GM19328 (cell line): ENCODE results near the gene XAGE1B.
"Not testable (repeated sequence)": the region's sequence is repeated elsewhere in the genome, so short reads cannot be mapped to it uniquely, and the experiment has no call there.

Experiments
- ATAC-seq: cut with Tn5 transposase; IDR thresholded peaks from one replicate; pipeline ENCODE4 v1.9.1; 2021; ENCODE audit warnings: mild to moderate bottlenecking, moderate library complexity; ENCODE audit not compliant: unreplicated experiment

Gene XAGE1B, protein sequence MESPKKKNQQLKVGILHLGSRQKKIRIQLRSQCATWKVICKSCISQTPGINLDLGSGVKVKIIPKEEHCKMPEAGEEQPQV

DNA sequence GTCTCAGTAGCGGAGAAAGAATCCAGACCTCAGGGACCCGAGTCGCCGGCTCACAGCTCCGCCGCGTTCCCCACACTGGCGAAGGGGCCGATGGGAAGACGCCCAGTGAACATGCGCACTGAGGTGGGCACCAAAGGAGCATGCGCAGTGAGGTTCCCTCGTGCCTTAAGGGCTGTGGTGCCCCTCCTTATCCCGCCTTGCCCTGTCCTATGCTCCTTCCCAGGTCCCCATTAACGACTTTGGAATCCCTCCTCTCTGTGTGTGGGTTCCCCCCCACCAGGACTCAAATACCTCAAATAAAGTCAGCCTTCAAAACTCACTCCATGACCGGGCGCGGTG lies at the start of gene XAGE1B:
Gene XAGE1B (minus strand): TSS at position 77 of the 339 bp plus-strand sequence. CDS start 1,536 bp downstream, outside the sequence.
- not testable (repeated sequence) for ATAC-seq

- ATAC-seq, result no peak
Observed at GRCh38 chrX:52563105-52563504, 46.2 kb upstream of the XAGE1B start.

GRCh38 chrX:52558140-52558539 lies 41.3 kb upstream of the XAGE1B start:
- ATAC-seq, result no peak

- ATAC-seq, result no peak
Observed at GRCh38 chrX:52556741-52557140, 39.9 kb upstream of the XAGE1B start.

GRCh38 chrX:52553995-52554642 lies 37.3 kb upstream of the XAGE1B start:
- ATAC-seq, result no peak

DNA sequence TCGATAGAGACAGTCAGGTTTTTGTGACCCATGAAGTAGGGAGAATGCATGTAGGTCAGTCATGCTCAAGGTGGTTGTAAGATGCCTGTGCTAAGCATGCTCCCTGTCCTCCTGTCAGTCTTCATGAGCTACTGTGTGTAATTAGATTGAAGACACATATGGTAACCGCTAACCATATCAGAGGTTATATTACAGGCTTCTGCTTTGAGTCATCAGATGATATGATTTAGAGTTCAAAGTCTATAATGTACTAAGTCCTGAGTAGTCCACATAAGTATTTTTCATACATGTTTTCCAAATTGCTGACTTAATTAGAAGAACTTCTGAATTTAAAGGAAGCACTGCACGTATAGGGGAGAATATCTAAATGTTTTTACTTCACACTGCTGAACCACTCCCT lies 31.9 kb upstream of the XAGE1B start:
- ATAC-seq, result not testable (repeated sequence)

DNA sequence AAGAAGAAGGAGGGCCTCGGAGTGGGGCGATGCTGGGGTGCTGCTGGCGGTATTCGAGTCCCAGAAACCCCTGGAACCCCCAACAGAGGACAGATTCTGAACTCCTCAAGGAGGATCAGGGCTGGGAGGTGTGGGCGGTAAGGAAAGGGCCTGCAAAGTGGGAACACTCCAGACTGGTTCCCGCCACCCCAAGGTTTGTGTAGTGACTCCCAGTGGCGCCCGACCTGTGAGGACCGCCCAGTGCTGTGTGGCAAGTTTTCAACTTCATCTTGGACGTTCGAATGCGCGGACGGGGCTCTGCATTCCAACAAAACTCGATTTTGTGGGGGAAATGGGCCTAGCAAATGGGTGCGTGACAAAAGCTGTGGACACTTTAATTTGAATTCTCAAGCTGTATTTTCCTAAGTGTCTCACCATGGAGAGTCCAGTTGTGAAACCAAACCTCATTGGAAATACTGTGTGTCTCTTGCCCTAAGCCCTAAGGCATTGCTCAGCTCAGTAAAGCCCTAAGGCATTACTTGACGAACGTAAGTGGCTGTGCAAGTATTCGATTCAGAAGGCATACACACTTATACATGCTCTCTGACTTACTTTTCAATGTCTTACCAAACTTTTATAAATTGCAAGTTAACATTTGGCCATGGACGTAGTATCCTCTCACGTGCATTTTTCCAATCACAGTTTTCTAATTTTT lies 27.4 kb upstream of the XAGE1B start:
- no peak for ATAC-seq

GRCh38 chrX:52542311-52542710 lies 25.4 kb upstream of the XAGE1B start:
- no peak for ATAC-seq

- ATAC-seq, result not testable (repeated sequence)
Observed at GRCh38 chrX:52541051-52541450, 24.2 kb upstream of the XAGE1B start.

- not testable (repeated sequence) for ATAC-seq
Observed at GRCh38 chrX:52516110-52516986, 515 bp downstream of the XAGE1B start.

DNA sequence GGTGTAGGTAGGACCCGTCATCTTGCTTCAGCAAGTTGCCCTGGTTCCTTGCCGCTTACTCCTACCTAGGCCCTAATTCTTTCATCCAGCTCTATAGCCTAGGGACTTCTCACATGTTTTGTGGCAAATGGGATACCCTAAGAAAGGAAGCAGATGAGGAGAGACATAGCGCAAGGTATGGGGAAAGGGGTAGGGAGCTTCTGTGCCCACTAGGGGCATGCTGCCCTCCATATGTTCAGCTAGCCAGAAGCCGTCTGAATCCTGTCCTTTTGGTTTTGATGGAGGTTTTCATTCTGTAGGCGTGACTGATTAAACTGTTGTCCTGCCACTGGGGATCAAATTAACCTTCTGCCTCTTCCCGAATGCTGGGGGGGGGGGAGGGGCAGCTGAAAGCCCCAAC lies 5.7 kb downstream of the XAGE1B start:
- ATAC-seq, result not testable (repeated sequence)

DNA sequence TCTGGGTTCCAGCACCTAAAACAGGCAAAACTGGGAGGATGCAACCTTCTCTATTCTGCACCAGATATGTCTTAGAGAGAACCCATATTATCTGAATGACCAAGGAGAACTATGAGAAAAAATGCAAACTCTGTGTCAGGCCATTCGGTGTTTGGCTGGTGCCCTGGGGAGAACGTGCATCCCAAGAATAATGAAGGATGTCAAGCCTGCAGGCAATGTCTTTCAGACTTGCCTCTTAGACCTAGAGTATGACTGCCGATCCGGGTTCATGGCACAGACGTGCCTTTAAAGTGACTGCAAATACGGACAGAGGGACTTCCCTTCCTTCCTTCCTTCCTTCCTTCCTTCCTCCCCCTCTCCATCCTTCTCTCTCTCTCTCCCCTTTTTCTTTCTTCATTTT lies 6.9 kb downstream of the XAGE1B start:
- ATAC-seq, result no peak

DNA sequence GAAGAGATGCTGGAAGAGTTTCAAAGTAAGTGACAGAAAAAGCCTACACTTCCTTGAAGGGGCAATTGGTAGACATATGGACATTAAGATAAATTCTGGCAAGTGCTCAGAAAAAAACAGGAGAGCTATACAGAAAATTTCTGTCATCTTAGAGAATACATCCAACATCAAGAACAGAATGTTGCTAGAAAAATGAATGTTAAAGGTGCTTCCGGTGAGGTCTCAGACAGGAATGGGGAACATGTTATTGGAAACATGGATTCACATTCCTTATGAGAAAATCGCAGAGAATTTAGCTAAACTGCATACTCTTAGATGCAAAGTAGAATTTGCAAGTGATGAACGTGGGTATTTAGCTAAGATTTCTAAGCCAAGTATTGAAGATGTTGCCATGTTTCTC lies 9.5 kb downstream of the XAGE1B start:
- ATAC-seq, result no peak

DNA sequence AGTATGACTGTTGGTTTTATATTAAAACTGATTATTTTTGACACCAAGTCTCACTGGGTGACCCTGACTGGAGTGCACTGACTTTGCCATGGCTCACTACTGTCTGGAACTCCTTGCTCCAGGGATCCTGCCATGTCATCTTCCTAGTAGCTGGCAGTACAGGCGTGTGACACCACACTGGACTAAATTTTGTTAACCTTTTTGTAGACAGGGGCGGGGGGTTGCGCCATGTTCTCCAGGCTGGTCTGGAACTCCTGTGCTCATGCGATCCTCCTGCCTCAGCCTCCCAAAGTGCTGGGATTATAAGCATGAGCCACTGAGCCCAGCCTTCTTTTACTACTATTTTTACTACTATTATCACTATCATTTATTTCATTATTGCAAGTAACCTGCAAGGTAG lies 12.3 kb downstream of the XAGE1B start:
- no peak for ATAC-seq

DNA sequence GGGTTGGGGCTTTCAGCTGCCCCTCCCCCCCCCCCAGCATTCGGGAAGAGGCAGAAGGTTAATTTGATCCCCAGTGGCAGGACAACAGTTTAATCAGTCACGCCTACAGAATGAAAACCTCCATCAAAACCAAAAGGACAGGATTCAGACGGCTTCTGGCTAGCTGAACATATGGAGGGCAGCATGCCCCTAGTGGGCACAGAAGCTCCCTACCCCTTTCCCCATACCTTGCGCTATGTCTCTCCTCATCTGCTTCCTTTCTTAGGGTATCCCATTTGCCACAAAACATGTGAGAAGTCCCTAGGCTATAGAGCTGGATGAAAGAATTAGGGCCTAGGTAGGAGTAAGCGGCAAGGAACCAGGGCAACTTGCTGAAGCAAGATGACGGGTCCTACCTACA lies 15.5 kb downstream of the XAGE1B start:
- ATAC-seq, result not testable (repeated sequence)

- ATAC-seq, result not testable (repeated sequence)
Observed at GRCh38 chrX:52496419-52496772, 20.5 kb downstream of the XAGE1B start.

DNA sequence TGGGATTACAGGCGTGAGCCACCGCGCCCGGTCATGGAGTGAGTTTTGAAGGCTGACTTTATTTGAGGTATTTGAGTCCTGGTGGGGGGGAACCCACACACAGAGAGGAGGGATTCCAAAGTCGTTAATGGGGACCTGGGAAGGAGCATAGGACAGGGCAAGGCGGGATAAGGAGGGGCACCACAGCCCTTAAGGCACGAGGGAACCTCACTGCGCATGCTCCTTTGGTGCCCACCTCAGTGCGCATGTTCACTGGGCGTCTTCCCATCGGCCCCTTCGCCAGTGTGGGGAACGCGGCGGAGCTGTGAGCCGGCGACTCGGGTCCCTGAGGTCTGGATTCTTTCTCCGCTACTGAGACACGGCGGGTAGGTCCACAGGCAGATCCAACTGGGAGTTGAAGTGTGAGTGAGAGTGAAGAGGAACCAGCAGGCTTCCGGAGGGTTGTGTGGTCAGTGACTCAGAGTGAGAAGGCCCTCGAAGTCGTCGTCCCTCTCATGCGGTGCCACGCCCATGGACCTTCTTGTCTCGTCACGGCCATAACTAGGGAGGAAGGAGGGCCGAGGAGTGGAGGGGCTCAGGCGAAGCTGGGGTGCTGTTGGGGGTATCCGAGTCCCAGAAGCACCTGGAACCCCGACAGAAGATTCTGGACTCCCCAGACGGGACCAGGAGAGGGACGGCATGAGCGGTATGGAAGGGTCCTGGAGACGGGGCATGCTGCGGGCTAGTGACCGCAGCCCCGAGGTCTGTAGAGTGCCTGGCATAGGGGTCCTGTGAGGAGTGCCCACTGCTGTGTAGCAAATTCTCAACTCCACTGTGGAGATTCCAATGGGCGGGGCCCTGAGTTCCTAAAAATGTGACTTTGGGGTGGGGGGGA lies 21.1 kb downstream of the XAGE1B start, which contains the start of gene XAGE1A:
Gene XAGE1A (plus strand): TSS at position 264 of the 874 bp plus-strand sequence. CDS start 1,554 bp downstream, outside the sequence.
- ATAC-seq, result not testable (repeated sequence)

GRCh38 chrX:52471301-52471700 lies 45.6 kb downstream of the XAGE1B start:
- ATAC-seq, result not testable (repeated sequence)
